Upper lobe of right lung (tissue), 1 donor: Measurements from ENCODE around the gene DGKQ. TPM values are rescaled to one million over a fixed set of nuclear protein-coding genes. Genes with fewer than 3 reads are reported as not detected.
A peak's percentile ranks its signal among the peaks of the same experiment; 100 is the strongest.

Experiments
- ATAC-seq: fragments of 200-7000 bp; cut with Tn5 transposase; one replicate; pipeline ENCODE4 v1.9.1; 2020; ENCODE audit warnings: mild to moderate bottlenecking, moderate library complexity
- DNase-seq: peaks from one replicate; pipeline ENCODE4 v3.0.0-alpha.2; 2020
- H3K27ac ChIP-seq: fragments of 200-600 bp; one replicate; pipeline ENCODE4 v1.8.0; 2022
- H3K27me3 ChIP-seq: fragments of 200-600 bp; one replicate; pipeline ENCODE4 v1.8.0; 2022; ENCODE audit warnings: mild to moderate bottlenecking
- H3K36me3 ChIP-seq: fragments of 200-600 bp; one replicate; pipeline ENCODE4 v1.8.0; 2022
- H3K4me1 ChIP-seq: fragments of 200-600 bp; one replicate; pipeline ENCODE4 v1.8.0; 2022
- H3K4me3 ChIP-seq: fragments of 200-600 bp; one replicate; pipeline ENCODE4 v1.8.0; 2022; ENCODE audit warnings: mild to moderate bottlenecking
- H3K9me3 ChIP-seq: fragments of 200-600 bp; one replicate; pipeline ENCODE4 v1.8.0; 2022
- CTCF ChIP-seq: fragments of 200-600 bp; IDR thresholded peaks from one replicate; pipeline ENCODE4 v1.8.0; 2022; ENCODE audit warnings: antibody characterized with exemption
- intact Hi-C: fragments of 100-400 bp; cut with DNase I; formaldehyde crosslinking; loops from one replicate; pipeline ENCODE4 v1.11.0; 2022
- total RNA-seq: library from RNA; stranded (reverse); fragmentation: NEBNext Ultra II Directional; extraction: Animal tissue kit (Norgen Biotek cat#: 25700); gene quantifications from one replicate; pipeline ENCODE4 v1.2.1, GENCODE V29; 2021
- donor health status: DM: no; HTN: yes; CAD: no; lungs with severe emphysema.

Gene DGKQ
- total RNA-seq, 1 donor from 2014 or later, result 19.1 TPM

GRCh38 chr4:1015746-1016145, 42.4 kb upstream of the DGKQ start:
- no peaks in the 10 kb centered on the region for H3K36me3 ChIP-seq
- DNase-seq, result no peak
- no peaks in the 10 kb centered on the region for H3K9me3 ChIP-seq
- TF ChIP-seq CTCF, result no peak
- intact Hi-C loops, result no loop called here
- H3K27ac ChIP-seq, result no peak overlapping the region
- ATAC-seq, result no peak
- H3K4me3 ChIP-seq, result no peak overlapping the region
- peaks cover 6% of the 10 kb centered on the region for H3K4me1 ChIP-seq
- no peaks in the 10 kb centered on the region for H3K27me3 ChIP-seq

GRCh38 chr4:1015179-1015578, 41.8 kb upstream of the DGKQ start:
- DNase-seq (no peak), ATAC-seq (no peak)
- no peak overlapping the region for H3K4me3 ChIP-seq
- no peaks in the 10 kb centered on the region for H3K9me3 ChIP-seq
- H3K4me1 ChIP-seq, result peaks cover 10% of the 10 kb centered on the region
- H3K27me3 ChIP-seq, result no peaks in the 10 kb centered on the region
- no peak overlapping the region for H3K27ac ChIP-seq
- H3K36me3 ChIP-seq, result no peaks in the 10 kb centered on the region
- intact Hi-C loops, result no loop called here
- TF ChIP-seq CTCF, result no peak

GRCh38 chr4:1014291-1015167, 41.2 kb upstream of the DGKQ start:
- no peak overlapping the region for H3K27ac ChIP-seq
- no peaks in the 10 kb centered on the region for H3K36me3 ChIP-seq
- no peak for ATAC-seq
- H3K4me3 ChIP-seq, result no peak overlapping the region
- no peak for DNase-seq
- H3K4me1 ChIP-seq, result peaks cover 12% of the 10 kb centered on the region
- H3K9me3 ChIP-seq, result no peaks in the 10 kb centered on the region
- no peak for TF ChIP-seq CTCF
- intact Hi-C loops, result no loop called here
- no peaks in the 10 kb centered on the region for H3K27me3 ChIP-seq

GRCh38 chr4:1013225-1014073, 40.1 kb upstream of the DGKQ start:
- intact Hi-C loops, result no loop called here
- Histone ChIP-seq H3K27ac (no peak overlapping the region), H3K4me3 (no peak overlapping the region), H3K4me1 (peaks cover 19% of the 10 kb centered on the region), H3K36me3 (no peaks in the 10 kb centered on the region), H3K27me3 (no peaks in the 10 kb centered on the region), H3K9me3 (no peaks in the 10 kb centered on the region)
- ATAC-seq (no peak), DNase-seq (no peak)
- no peak for TF ChIP-seq CTCF

GRCh38 chr4:1012034-1012739, 38.8 kb upstream of the DGKQ start:
- DNase-seq, result peak; percentile 81

More at GRCh38 chr4:1012034-1012739, 38.8 kb upstream of the DGKQ start:
- H3K9me3 ChIP-seq, result no peaks in the 10 kb centered on the region
- peaks cover 19% of the 10 kb centered on the region for H3K4me1 ChIP-seq
- H3K27ac ChIP-seq, result no peak overlapping the region
- H3K27me3 ChIP-seq, result peaks cover 3% of the 10 kb centered on the region
- peak; percentile 1 for ATAC-seq
- no peaks in the 10 kb centered on the region for H3K36me3 ChIP-seq
- intact Hi-C loops, result no loop called here
- TF ChIP-seq CTCF, result no peak
- peak overlapping the region; percentile 60 for H3K4me3 ChIP-seq
